Left kidney (tissue), 2 donors: ENCODE measurements around the gene TFR2. TPM values are rescaled to one million over a fixed set of nuclear protein-coding genes. Genes with fewer than 3 reads are reported as not detected.

Source experiments
- DNase-seq: peaks from one replicate; pipeline ENCODE4 v3.0.0-alpha.2; 2013
- polyA plus RNA-seq: library from polyadenylated mRNA; unstranded; fragments of 120-200 nt; gene quantifications from one replicate; pipeline ENCODE4 v1.2.1, GENCODE V29; 2013; ENCODE audit not compliant: insufficient read length

The TFR2 gene
- polyA plus RNA-seq, 1 donor: 0.93 TPM

GRCh38 chr7:100585511-100586265, 55.7 kb downstream of the TFR2 start, which contains the start of gene LRCH4:
Gene LRCH4, minus strand, starts transcription at chr7:100586129. Its CDS starts 29 bp downstream, at chr7:100586100.
- no peak for DNase-seq

DNA sequence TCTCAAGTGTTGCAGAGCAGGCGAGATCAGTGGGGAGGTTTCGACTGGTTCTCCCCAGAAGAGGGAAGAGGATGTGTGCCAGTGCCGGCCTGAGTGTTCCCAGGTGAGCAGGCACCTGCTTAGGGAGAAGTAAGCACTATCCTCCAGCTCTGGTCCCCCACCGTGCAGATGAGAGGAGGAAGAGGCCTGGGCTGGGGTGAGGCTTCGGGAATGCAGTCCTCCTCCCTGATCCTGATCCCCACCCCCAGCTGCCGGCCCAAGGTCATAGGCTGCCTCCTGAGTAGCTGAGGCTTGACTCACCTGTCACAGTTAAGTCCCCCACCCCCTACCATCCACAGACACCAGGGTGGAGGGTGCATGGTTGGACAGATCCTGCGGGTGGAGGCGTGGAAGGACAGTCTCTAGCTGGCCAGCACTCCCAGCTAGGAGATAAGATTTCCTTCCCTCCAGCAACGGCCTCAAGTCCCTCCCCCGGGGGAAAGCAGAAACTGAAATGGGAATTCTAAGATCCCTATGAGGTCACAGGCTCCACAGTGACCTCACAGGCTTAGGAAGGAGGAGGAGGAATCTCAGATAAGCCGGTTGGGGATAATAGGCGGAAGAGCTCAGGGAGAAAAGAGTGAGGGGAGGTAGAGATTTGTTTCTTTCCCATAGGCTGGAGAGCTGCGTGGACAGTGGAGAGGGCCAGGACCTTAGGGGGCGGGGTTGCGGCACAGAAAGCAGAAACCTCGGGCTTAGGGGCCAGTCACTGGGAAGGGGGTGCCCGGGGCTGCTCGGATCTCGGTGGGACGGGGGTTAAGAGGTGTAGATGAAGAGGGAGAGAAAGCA, 56.5 kb downstream of the TFR2 start:
- no peak for DNase-seq

DNA sequence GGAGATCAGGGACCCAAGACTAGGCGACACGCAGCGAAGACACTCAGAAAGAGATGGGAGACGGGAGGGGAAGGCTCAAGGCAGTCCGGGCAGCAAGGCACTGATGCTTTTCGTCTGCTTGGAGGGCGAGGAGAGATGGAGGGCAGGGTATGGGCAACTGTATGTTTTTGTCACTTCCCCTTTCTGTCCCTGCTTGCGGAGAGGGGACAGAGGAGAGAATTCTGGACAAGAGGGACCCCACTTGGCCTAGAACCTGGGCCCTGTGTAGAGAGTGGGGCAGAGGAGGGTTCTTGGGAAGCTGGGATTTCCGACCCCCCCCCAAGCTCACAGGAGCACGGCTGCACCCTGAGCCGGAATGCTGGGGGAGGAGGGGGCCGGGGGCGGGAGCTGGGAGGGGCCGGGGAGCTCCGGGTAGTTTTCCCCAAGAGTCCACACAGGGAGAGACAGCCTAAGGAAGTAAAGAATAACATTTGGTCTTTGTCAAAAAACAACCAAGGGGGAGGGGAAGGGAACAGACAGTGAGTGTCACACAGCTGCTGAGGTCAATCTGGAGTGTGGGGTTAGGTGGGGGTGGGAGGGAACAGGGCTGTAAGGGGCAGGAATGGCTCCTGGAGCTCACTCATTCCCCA, 57.2 kb downstream of the TFR2 start:
- no peak for DNase-seq

DNA sequence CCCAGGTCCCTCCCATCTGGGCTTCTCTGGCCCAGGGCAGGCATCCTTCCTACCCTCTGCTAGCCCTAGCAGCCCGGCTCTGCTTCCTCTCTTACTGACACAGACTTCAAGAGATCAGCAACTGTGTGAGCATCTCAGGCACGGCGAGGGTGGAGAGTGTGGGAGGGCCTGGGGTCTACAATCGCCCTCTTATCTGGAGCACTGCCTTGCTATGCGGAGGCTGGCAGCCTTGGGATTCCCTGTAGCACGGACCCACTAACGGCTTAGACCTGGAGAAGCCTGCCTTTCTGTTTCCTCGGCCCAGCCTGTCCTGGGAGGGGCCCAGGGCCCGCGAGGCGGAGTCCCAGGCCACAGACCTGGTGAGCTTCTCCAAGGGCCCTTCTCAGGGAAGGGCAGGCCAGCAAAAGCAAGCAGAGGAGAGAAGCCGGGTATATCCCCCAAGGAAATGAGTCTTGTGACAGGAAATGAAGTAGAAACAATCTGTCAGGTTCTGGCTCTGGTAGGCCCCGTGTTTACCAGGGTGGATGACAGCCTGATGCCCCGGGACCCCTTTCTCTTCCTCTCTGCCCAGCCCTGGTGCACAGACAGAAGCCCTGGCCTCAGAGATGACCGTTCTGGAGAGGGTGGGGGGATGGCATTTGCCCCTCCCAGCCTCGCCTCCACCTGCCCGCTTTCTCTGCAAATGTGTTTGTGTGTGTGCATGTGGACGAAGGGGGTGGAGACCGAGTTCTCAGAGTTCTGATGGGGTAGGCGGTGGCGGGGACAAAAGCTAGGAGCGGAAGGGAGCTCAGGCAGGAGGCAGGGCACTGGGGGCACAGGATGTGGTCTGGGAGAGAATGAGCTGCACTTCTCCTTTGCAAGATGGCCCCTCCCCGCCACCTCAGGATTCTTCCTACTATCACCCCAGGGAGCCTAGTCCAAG, 58.0 kb downstream of the TFR2 start:
- DNase-seq: no peak

- DNase-seq: no peak
Observed at GRCh38 chr7:100582650-100583049, 58.7 kb downstream of the TFR2 start.

- no peak for DNase-seq
Observed at GRCh38 chr7:100582041-100582579, 59.2 kb downstream of the TFR2 start.

GRCh38 chr7:100580466-100581283, 60.7 kb downstream of the TFR2 start:
- DNase-seq: no peak

GRCh38 chr7:100578246-100579183, 62.8 kb downstream of the TFR2 start:
- no peak for DNase-seq

DNA sequence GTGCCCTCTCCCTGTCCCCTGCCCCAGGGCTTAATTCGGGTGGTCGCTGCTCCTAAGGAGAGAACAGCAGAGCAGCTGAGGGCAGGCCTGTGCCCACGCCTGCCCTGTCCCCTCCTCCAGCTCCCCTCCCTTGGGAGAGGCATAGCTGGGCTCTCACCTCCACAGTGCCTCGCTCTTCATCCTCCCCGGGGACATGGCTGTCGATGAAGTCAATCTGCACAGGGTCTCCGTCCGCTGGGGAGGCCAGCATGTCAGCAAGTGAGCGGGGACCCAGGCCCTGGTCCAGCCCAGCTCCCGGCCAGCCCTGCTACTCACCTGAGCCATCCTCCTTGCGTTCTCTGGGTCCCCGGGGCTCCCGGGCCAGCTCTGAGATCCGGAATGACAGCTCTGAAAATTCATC, 63.8 kb downstream of the TFR2 start:
- no peak for DNase-seq

- DNase-seq: no peak
Observed at GRCh38 chr7:100577103-100577502, 64.2 kb downstream of the TFR2 start.

- DNase-seq: no peak
Observed at GRCh38 chr7:100576384-100576993, 64.9 kb downstream of the TFR2 start.

- DNase-seq: no peak
Observed at GRCh38 chr7:100575746-100576383, 65.5 kb downstream of the TFR2 start.

DNA sequence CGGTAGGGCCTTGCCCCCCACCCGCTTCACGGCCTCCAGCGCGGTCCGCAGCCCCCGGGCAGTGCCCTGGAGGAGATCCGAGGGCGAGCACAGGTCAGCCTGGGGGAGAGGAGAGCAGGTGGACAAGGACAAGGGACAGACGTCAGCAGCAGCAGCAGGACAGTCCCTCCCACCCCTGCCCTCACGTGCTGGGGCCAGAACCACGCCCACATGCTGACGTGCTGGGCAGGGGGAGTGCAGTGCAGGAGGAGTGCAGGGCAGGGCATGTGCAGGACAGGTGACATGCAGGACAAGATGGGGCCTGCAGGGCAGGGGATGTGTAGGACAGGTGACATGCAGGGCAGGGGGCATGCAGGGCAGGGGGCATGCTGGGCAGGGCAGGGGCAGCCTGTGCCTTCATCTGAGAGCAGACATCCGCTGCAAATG, 66.1 kb downstream of the TFR2 start:
- no peak for DNase-seq

GRCh38 chr7:100574362-100575205, 66.8 kb downstream of the TFR2 start:
- DNase-seq: no peak

DNA sequence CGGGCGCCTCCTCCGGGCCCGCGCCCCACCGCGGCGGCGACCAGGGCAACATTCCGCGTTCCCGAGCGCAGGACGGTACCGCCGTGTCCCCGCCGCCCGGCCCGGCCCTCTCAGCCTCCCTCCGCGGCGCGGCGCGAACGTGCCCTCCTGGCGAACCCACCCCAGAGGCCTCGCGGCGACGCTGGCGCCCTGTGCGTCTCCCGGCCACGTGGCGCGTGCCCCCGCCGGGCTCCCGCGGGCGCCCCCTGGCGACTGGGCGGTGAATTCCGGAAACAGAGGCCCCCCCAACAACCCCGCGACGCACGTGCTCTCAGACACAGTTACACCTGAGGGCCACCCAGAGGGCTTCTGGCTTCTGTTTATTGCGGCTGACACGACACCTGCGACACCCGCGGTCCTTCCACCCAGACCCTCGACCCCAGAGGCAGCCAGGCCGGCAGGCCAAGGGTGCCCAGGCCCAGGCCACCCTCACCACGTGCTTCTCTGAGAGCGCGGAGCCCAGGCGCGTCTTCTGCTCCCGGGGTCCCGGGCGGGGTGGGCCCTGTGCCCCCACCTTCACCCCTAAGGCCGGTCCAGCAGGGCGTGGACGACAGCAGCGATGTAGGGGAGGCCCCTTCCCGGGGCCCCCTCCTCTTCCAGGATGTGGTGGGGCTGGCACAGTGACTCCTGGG, 67.5 kb downstream of the TFR2 start, which contains the start of gene SAP25:
Gene SAP25 (minus strand): TSS at position 210 of the 671 bp plus-strand sequence. CDS start 158 bp downstream, at position 52.
- no peak for DNase-seq

DNA sequence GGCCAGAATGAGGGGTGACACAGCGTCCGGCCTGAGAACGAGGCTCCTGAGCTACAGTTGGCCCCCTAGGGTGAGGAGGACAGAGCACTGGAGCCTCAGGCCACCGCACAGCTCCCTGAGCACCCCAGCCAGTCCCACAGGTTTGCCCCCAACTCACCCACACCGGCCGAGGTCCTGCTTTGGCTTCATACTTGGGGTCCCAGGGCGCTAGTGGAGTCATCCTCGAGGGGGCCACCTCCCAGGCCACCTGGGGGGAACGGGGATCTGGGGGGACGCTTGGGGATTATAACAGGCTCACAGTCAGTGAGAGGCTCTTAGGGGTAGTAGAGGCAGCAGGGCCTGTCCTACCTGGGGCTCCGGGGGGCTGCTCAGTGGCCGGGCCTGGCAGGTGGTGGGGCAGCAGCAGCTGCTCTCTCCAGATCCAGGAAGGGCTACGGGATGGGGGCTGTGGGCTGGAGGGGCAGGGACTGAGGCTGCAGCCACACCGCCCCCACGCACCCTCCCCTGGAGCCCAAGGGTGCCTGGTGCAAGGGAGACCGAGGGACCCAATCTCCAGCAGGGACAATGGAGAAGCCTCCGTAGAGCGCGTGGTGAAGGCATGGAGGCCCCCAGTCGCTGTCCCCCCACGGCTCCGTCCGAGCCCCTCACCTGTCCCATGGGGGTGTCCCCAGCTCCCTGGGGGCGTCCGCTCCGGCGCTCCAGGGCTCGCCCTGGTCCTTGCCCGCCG, 68.2 kb downstream of the TFR2 start:
- DNase-seq: no peak
